ENCODE results near the gene WBP4. TPM values are rescaled to one million over a fixed set of nuclear protein-coding genes. Genes with fewer than 3 reads are reported as not detected.

Gene WBP4
- total and polyA plus RNA-seq, 9 of the 15 experiments (the other 6 are each of a cell fraction or from before 2014, with no cell fraction given), result 5.5 to 12.2 (median 7.9) TPM

DNA sequence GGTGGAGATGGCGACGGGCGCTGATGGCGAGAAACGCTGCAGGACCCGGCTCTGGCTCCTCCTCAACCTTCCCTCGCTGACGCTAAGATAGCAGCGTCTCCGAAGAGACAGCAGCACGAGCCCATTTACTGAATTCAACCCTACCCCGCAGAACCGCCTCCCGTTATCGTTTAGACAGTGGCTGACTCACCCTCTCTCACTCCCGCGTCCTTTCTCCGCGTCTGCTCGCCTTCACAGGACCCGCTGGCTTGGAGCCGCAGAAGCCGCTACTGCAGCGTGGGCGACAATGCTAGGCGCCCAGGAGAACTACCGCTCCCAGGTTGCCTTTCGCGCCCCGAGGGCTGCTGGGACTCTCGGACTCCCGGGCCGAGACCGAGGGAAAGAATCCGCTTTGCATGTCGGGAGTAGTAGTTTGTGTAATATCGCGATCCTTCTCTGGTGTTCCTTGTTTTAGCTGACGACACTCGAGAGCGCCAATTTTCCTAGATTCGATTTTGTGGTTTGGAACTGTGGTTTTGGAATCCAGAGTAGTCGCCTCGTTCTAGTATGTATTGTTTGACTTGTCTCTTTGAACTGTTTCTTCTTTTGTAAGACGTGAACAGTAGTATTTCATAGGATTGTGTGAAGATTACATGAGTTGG is 71.3 kb downstream of the WBP4 start, which contains the start of gene KBTBD6 (continued):
- TF ChIP-seq CAMTA2 (CRISPR knock-in tag; conservative IDR thresholded peaks at IDR 0.05) (no peak), MITF (IDR thresholded peaks at IDR 0.05) (0 out of 2 replicates have a peak, but pooled peaks have one; percentile 26), HNRNPLL (IDR thresholded peaks at IDR 0.05; ENCODE audit: low read depth, low read length, poor library complexity, severe bottlenecking) (peak; percentile 59), CTCFL (IDR thresholded peaks at IDR 0.05; ENCODE audit: borderline replicate concordance, insufficient read depth, low read depth, low read length, poor library complexity, severe bottlenecking) (no peak), ESRRA (IDR thresholded peaks at IDR 0.05; ENCODE audit: borderline replicate concordance, low read depth) (peak; percentile 93; the same call in 1 of the 2 replicates), RNF2 (IDR thresholded peaks at IDR 0.05) (peak; percentile 51; the same call in 1 of the 2 replicates), HLTF (IDR thresholded peaks at IDR 0.05) (no peak), ZNF239 (CRISPR knock-in tag; IDR thresholded peaks at IDR 0.05) (no peak), FOXK2 (conservative IDR thresholded peaks at IDR 0.05 in 1 of 2, IDR thresholded peaks at IDR 0.05 in 1 of 2; ENCODE audit: low read depth in 2 of 2) (peak; percentile 78 to 83), MTA3 (IDR thresholded peaks at IDR 0.05; ENCODE audit: borderline replicate concordance) (peak; percentile 68; the same call in 1 of the 2 replicates), SMARCE1 (IDR thresholded peaks at IDR 0.05) (peak; percentile 66; the same call in 1 of the 2 replicates), FOSL1 (tag; conservative IDR thresholded peaks at IDR 0.05) (peak; percentile 94)
- TF ChIP-seq, protein P1, sequence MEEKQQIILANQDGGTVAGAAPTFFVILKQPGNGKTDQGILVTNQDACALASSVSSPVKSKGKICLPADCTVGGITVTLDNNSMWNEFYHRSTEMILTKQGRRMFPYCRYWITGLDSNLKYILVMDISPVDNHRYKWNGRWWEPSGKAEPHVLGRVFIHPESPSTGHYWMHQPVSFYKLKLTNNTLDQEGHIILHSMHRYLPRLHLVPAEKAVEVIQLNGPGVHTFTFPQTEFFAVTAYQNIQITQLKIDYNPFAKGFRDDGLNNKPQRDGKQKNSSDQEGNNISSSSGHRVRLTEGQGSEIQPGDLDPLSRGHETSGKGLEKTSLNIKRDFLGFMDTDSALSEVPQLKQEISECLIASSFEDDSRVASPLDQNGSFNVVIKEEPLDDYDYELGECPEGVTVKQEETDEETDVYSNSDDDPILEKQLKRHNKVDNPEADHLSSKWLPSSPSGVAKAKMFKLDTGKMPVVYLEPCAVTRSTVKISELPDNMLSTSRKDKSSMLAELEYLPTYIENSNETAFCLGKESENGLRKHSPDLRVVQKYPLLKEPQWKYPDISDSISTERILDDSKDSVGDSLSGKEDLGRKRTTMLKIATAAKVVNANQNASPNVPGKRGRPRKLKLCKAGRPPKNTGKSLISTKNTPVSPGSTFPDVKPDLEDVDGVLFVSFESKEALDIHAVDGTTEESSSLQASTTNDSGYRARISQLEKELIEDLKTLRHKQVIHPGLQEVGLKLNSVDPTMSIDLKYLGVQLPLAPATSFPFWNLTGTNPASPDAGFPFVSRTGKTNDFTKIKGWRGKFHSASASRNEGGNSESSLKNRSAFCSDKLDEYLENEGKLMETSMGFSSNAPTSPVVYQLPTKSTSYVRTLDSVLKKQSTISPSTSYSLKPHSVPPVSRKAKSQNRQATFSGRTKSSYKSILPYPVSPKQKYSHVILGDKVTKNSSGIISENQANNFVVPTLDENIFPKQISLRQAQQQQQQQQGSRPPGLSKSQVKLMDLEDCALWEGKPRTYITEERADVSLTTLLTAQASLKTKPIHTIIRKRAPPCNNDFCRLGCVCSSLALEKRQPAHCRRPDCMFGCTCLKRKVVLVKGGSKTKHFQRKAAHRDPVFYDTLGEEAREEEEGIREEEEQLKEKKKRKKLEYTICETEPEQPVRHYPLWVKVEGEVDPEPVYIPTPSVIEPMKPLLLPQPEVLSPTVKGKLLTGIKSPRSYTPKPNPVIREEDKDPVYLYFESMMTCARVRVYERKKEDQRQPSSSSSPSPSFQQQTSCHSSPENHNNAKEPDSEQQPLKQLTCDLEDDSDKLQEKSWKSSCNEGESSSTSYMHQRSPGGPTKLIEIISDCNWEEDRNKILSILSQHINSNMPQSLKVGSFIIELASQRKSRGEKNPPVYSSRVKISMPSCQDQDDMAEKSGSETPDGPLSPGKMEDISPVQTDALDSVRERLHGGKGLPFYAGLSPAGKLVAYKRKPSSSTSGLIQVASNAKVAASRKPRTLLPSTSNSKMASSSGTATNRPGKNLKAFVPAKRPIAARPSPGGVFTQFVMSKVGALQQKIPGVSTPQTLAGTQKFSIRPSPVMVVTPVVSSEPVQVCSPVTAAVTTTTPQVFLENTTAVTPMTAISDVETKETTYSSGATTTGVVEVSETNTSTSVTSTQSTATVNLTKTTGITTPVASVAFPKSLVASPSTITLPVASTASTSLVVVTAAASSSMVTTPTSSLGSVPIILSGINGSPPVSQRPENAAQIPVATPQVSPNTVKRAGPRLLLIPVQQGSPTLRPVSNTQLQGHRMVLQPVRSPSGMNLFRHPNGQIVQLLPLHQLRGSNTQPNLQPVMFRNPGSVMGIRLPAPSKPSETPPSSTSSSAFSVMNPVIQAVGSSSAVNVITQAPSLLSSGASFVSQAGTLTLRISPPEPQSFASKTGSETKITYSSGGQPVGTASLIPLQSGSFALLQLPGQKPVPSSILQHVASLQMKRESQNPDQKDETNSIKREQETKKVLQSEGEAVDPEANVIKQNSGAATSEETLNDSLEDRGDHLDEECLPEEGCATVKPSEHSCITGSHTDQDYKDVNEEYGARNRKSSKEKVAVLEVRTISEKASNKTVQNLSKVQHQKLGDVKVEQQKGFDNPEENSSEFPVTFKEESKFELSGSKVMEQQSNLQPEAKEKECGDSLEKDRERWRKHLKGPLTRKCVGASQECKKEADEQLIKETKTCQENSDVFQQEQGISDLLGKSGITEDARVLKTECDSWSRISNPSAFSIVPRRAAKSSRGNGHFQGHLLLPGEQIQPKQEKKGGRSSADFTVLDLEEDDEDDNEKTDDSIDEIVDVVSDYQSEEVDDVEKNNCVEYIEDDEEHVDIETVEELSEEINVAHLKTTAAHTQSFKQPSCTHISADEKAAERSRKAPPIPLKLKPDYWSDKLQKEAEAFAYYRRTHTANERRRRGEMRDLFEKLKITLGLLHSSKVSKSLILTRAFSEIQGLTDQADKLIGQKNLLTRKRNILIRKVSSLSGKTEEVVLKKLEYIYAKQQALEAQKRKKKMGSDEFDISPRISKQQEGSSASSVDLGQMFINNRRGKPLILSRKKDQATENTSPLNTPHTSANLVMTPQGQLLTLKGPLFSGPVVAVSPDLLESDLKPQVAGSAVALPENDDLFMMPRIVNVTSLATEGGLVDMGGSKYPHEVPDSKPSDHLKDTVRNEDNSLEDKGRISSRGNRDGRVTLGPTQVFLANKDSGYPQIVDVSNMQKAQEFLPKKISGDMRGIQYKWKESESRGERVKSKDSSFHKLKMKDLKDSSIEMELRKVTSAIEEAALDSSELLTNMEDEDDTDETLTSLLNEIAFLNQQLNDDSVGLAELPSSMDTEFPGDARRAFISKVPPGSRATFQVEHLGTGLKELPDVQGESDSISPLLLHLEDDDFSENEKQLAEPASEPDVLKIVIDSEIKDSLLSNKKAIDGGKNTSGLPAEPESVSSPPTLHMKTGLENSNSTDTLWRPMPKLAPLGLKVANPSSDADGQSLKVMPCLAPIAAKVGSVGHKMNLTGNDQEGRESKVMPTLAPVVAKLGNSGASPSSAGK (IDR thresholded peaks at IDR 0.05), result peak; percentile 81

Measured in K562 (cell line).